HCT116 (cell line): ENCODE results near the gene TGFBRAP1. TPM values are rescaled to one million over a fixed set of nuclear protein-coding genes. Genes with fewer than 3 reads are reported as not detected.
A peak's percentile ranks its signal among the peaks of the same experiment; 100 is the strongest.

Experiments
- ATAC-seq: fragments of 200-7000 bp; cut with Tn5 transposase; 2 replicates; pipeline ENCODE4 v1.9.1; 2020; ENCODE audit warnings: mild to moderate bottlenecking, moderate library complexity
- BruUV-seq: library from RNA; stranded (reverse); fragments of 400-500 nt; replicated peaks from 2 replicates; lab custom pipeline; 2021; lab: Mats Ljungman, UMichigan
- CTCF ChIA-PET: fragments of 300-600 bp; sonication (Branson Sonifier 250); formaldehyde crosslinking; loops from one replicate; lab custom pipeline; 2021; ENCODE audit warnings: antibody characterized with exemption; lab: Charles Lee
- POLR2A ChIA-PET: fragments of 300-600, 350-600 bp; sonication (Branson Sonifier 250); formaldehyde crosslinking; loops from one replicate; lab custom pipeline; 2021; ENCODE audit warnings: antibody characterized with exemption; lab: Charles Lee
- RAD21 ChIA-PET, 2 experiments: fragments of 300-600 bp; sonication (Branson Sonifier 250); formaldehyde crosslinking; loops; one replicate each; lab custom pipeline; 2023; ENCODE audit warnings: low total read pairs in 2 of 2; ENCODE audit not compliant: uncharacterized antibody in 2 of 2, unreplicated experiment in 2 of 2, low non-redundant PET in 1 of 2; lab: Charles Lee
- DNase-seq: peaks from one replicate; pipeline ENCODE4 v3.0.0-alpha.2; 2010; ENCODE audit warnings: low read depth, low spot score
- H2AFZ ChIP-seq: fragments of 200-600 bp; shearing (Covaris generic), sonication (generic); 2 replicates; pipeline ENCODE4 v1.6.1; 2017; ENCODE audit warnings: low read depth, mixed run types, mixed read lengths, antibody characterized with exemption, low read length; ENCODE audit not compliant: poor library complexity, severe bottlenecking
- H3K27ac ChIP-seq: 2 replicates; pipeline ENCODE4 v1.5.1; 2012; ENCODE audit warnings: low read depth, low read length
- H3K27me3 ChIP-seq: fragments of 200-600 bp; sonication (generic); 2 replicates; pipeline ENCODE4 v1.6.1; 2016; ENCODE audit warnings: mixed run types, low read length, mixed read lengths; ENCODE audit not compliant: insufficient read depth
- H3K36me3 ChIP-seq, 2 experiments: fragments of 200-500 bp in 1 of 2; fragments of 200-600 bp in 1 of 2; sonication (Bioruptor generic) in 1 of 2; sonication (generic) in 1 of 2; 2 replicates each; pipeline versions ENCODE4 v1.5.1 to v1.6.1; 2014 to 2016; ENCODE audit warnings: low read length in 2 of 2, inconsistent platforms in 1 of 2, mixed read lengths in 1 of 2, mixed run types in 1 of 2; ENCODE audit not compliant: insufficient read depth in 2 of 2, control insufficient read depth in 1 of 2
- H3K4me1 ChIP-seq, 2 experiments: fragments of 200-600 bp in 1 of 2; sonication (generic) in 1 of 2; 2 replicates each; pipeline versions ENCODE4 v1.5.1 to v1.6.1; 2012 to 2017; ENCODE audit warnings: low read length in 2 of 2, inconsistent platforms in 1 of 2, mild to moderate bottlenecking in 1 of 2, mixed read lengths in 1 of 2, mixed run types in 1 of 2, moderate library complexity in 1 of 2; ENCODE audit not compliant: insufficient read depth in 2 of 2, control insufficient read depth in 1 of 2
- H3K4me2 ChIP-seq: fragments of 200-600 bp; sonication (generic); 2 replicates; pipeline ENCODE4 v1.6.1; 2017; ENCODE audit warnings: mixed run types, low read length, mixed read lengths
- H3K4me3 ChIP-seq, 2 experiments: fragments of 200-600 bp in 1 of 2; sonication (generic) in 1 of 2; replicated peaks in 1 of 2; 2 replicates each; pipeline ENCODE4 v1.5.1; 2011 to 2016; ENCODE audit warnings: low read length in 2 of 2, control low read depth in 1 of 2, low read depth in 1 of 2, mild to moderate bottlenecking in 1 of 2, mixed read lengths in 1 of 2, mixed run types in 1 of 2
- H3K79me2 ChIP-seq: fragments of 200-600 bp; sonication (generic); 2 replicates; pipeline ENCODE4 v1.6.1; 2017; ENCODE audit warnings: mild to moderate bottlenecking, mixed run types, low read length, moderate library complexity, mixed read lengths; ENCODE audit not compliant: insufficient read depth
- H3K9ac ChIP-seq: fragments of 200-600 bp; sonication (generic); 2 replicates; pipeline ENCODE4 v1.6.1; 2016; ENCODE audit warnings: low read length, mixed read lengths
- H3K9me2 ChIP-seq: fragments of 200-600 bp; sonication (generic), shearing (Covaris generic); 2 replicates; pipeline ENCODE4 v1.6.1; 2017; ENCODE audit warnings: mixed run types, mild to moderate bottlenecking, moderate library complexity; ENCODE audit not compliant: insufficient read depth
- H3K9me3 ChIP-seq, 2 experiments: fragments of 200-500 bp in 1 of 2; fragments of 200-600 bp in 1 of 2; sonication (Bioruptor generic) in 1 of 2; sonication (generic) in 1 of 2; 2 replicates each; pipeline ENCODE4 v1.6.1; 2014 to 2017; ENCODE audit warnings: low read length in 2 of 2, mixed read lengths in 2 of 2, inconsistent platforms in 1 of 2, low read depth in 1 of 2, mild to moderate bottlenecking in 1 of 2, mixed run types in 1 of 2, moderate library complexity in 1 of 2; ENCODE audit not compliant: control insufficient read depth in 1 of 2, insufficient read depth in 1 of 2
- H4K20me1 ChIP-seq: fragments of 200-600 bp; sonication (generic), shearing (Covaris generic); 2 replicates; pipeline ENCODE4 v1.6.1; 2017; ENCODE audit warnings: mixed run types, mild to moderate bottlenecking, moderate library complexity; ENCODE audit not compliant: insufficient read depth
- CBX3 ChIP-seq: IDR thresholded peaks from 2 replicates; pipeline ENCODE4 v1.6.1; 2012; ENCODE audit warnings: low read depth
- CEBPB ChIP-seq: IDR thresholded peaks from 2 replicates; pipeline ENCODE4 v1.6.1; 2012; ENCODE audit warnings: low read depth
- EGR1 ChIP-seq: IDR thresholded peaks from 2 replicates; pipeline ENCODE4 v1.6.1; 2012; ENCODE audit warnings: low read depth
- ELF1 ChIP-seq: IDR thresholded peaks from 2 replicates; pipeline ENCODE4 v1.6.1; 2012; ENCODE audit warnings: low read depth, borderline replicate concordance
- EZH2 ChIP-seq: fragments of 200-600 bp; sonication (generic); IDR thresholded peaks from 2 replicates; pipeline ENCODE4 v1.6.1; 2017; ENCODE audit warnings: antibody characterized with exemption, mixed run types
- FOSL1 ChIP-seq: IDR thresholded peaks from 2 replicates; pipeline ENCODE4 v1.6.1; 2012; ENCODE audit warnings: low read depth
- JUND ChIP-seq: IDR thresholded peaks from 2 replicates; pipeline ENCODE4 v1.6.1; 2012
- RAD21 ChIP-seq: IDR thresholded peaks from 2 replicates; pipeline ENCODE4 v1.6.1; 2012; ENCODE audit warnings: low read depth, mild to moderate bottlenecking
- SIN3A ChIP-seq: IDR thresholded peaks from 2 replicates; pipeline ENCODE4 v1.6.1; 2012; ENCODE audit warnings: low read depth
- SP1 ChIP-seq: IDR thresholded peaks from 2 replicates; pipeline ENCODE4 v1.6.1; 2012; ENCODE audit warnings: low read depth
- YY1 ChIP-seq: IDR thresholded peaks from 2 replicates; pipeline ENCODE4 v1.6.1; 2011; ENCODE audit warnings: low read length, low read depth, moderate library complexity, mild to moderate bottlenecking; ENCODE audit not compliant: insufficient replicate concordance; ENCODE audit errors: extremely low read depth
- ZFX ChIP-seq: fragments of 450-650 bp; IDR thresholded peaks from 2 replicates; pipeline ENCODE4 v1.6.1; 2017
- ZNF274 ChIP-seq: fragments of 200-500 bp; sonication (Bioruptor generic); IDR thresholded peaks from 2 replicates; pipeline ENCODE4 v1.6.1; 2014; ENCODE audit warnings: mild to moderate bottlenecking, low read depth, low read length, inconsistent platforms
- intact Hi-C: fragments of 100-400 bp; cut with micrococcal nuclease; formaldehyde crosslinking; loops from 2 replicates; pipeline ENCODE4 v1.10.0; 2022
- total RNA-seq: library from RNA; stranded (reverse); gene quantifications from one replicate; pipeline ENCODE4 v1.2.1, GENCODE V29; 2021; ENCODE audit not compliant: unreplicated experiment
- TF ChIP-seq, protein P1 (sequence below): IDR thresholded peaks from 2 replicates; pipeline ENCODE4 v1.6.1; 2012
- TF ChIP-seq, protein P2 (sequence below): IDR thresholded peaks from 2 replicates; pipeline ENCODE4 v1.6.1; 2011; ENCODE audit warnings: mild to moderate bottlenecking, low read length, moderate library complexity; ENCODE audit not compliant: insufficient replicate concordance; ENCODE audit errors: extremely low read depth
- TF ChIP-seq, protein P3 (sequence below), 3 experiments: fragments of 200-600 bp in 1 of 3; sonication (generic) in 1 of 3; IDR thresholded peaks in 2 of 3; conservative IDR thresholded peaks in 1 of 3; 2 replicates each; pipeline ENCODE4 v1.5.1; 2012 to 2017; ENCODE audit warnings: low read depth in 2 of 3, low read length in 2 of 3, antibody characterized with exemption in 1 of 3, borderline replicate concordance in 1 of 3, control low read depth in 1 of 3, mild to moderate bottlenecking in 1 of 3, mixed read lengths in 1 of 3, mixed run types in 1 of 3, moderate library complexity in 1 of 3; ENCODE audit not compliant: insufficient read depth in 1 of 3
- TF ChIP-seq, protein P4 (sequence below): IDR thresholded peaks from 2 replicates; pipeline ENCODE4 v1.6.1; 2012

Gene TGFBRAP1
- total RNA-seq, 1 experiment from 2014 or later, result 18.3 TPM

DNA sequence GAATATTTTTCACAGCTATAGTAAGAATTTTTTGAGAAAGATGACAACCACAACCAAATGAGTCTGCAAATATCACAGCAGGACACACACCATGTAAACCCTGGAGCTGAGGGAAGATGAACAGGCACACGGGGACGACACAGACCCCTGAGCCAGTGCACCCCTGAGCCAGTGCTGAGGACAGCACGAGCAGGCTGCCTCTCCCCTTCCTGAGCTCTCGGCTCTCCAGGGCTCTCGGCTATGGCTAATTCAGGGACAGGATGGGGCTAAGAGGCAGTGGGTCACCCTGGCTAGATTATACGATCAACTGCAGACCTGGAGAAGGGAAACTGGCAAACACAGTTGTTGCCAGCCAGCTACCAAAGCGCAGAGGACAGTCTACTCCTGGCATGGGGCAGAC lies 41.4 kb downstream of the TGFBRAP1 start:
- TF ChIP-seq EZH2, result no peak
- no peak for TF ChIP-seq SIN3A
- no peak for TF ChIP-seq ZFX
- no peak for TF ChIP-seq EGR1
- TF ChIP-seq CBX3, result no peak
- TF ChIP-seq ZNF274, result no peak
- TF ChIP-seq, protein P1, sequence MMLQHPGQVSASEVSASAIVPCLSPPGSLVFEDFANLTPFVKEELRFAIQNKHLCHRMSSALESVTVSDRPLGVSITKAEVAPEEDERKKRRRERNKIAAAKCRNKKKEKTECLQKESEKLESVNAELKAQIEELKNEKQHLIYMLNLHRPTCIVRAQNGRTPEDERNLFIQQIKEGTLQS, result no peak
- no peak for TF ChIP-seq SP1
- TF ChIP-seq, protein P2, sequence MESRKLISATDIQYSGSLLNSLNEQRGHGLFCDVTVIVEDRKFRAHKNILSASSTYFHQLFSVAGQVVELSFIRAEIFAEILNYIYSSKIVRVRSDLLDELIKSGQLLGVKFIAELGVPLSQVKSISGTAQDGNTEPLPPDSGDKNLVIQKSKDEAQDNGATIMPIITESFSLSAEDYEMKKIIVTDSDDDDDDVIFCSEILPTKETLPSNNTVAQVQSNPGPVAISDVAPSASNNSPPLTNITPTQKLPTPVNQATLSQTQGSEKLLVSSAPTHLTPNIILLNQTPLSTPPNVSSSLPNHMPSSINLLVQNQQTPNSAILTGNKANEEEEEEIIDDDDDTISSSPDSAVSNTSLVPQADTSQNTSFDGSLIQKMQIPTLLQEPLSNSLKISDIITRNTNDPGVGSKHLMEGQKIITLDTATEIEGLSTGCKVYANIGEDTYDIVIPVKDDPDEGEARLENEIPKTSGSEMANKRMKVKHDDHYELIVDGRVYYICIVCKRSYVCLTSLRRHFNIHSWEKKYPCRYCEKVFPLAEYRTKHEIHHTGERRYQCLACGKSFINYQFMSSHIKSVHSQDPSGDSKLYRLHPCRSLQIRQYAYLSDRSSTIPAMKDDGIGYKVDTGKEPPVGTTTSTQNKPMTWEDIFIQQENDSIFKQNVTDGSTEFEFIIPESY, result no peak
- TF ChIP-seq, protein P3, sequence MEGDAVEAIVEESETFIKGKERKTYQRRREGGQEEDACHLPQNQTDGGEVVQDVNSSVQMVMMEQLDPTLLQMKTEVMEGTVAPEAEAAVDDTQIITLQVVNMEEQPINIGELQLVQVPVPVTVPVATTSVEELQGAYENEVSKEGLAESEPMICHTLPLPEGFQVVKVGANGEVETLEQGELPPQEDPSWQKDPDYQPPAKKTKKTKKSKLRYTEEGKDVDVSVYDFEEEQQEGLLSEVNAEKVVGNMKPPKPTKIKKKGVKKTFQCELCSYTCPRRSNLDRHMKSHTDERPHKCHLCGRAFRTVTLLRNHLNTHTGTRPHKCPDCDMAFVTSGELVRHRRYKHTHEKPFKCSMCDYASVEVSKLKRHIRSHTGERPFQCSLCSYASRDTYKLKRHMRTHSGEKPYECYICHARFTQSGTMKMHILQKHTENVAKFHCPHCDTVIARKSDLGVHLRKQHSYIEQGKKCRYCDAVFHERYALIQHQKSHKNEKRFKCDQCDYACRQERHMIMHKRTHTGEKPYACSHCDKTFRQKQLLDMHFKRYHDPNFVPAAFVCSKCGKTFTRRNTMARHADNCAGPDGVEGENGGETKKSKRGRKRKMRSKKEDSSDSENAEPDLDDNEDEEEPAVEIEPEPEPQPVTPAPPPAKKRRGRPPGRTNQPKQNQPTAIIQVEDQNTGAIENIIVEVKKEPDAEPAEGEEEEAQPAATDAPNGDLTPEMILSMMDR (IDR thresholded peaks at IDR 0.05 in 2 of 3, conservative IDR thresholded peaks at IDR 0.05 in 1 of 3; ENCODE audit: borderline replicate concordance in 1 of 3, insufficient read depth in 1 of 3, low read depth in 2 of 3, low read length in 2 of 3), result no peak
- no peak for TF ChIP-seq JUND
- no peak for TF ChIP-seq RAD21
- TF ChIP-seq, protein P4, sequence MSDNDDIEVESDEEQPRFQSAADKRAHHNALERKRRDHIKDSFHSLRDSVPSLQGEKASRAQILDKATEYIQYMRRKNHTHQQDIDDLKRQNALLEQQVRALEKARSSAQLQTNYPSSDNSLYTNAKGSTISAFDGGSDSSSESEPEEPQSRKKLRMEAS, result no peak
- TF ChIP-seq CEBPB, result no peak
- TF ChIP-seq FOSL1, result no peak
- TF ChIP-seq ELF1, result no peak
- no peak for TF ChIP-seq YY1
- Histone ChIP-seq H3K4me1 (no peaks in the 10 kb centered on the region), H3K9me3 (no peaks in the 10 kb centered on the region), H3K4me3 (no peak overlapping the region), H3K79me2 (no peaks in the 10 kb centered on the region), H3K27me3 (no peaks in the 10 kb centered on the region), H3K4me2 (no peak overlapping the region), H3K9ac (no peak overlapping the region), H2AFZ (no peak overlapping the region), H3K36me3 (peaks cover 0 to 3% of the 10 kb centered on the region in 2 experiments; a peak in 2 of 4 replicates), H3K27ac (no peak overlapping the region), H3K9me2 (no peaks in the 10 kb centered on the region), H4K20me1 (no peaks in the 10 kb centered on the region)
- ChIA-PET POLR2A (no interaction called here), CTCF (interaction anchor here (1.0 to 2.1 kb wide), 3 partner anchors 40 to 233 kb away, joined by 3 to 8 read pairs (median 3); no protein-coding TSS in a partner anchor), RAD21 (interaction anchor here (1.5 to 1.6 kb wide), 2 partner anchors 233 kb away, joined by 4 to 6 read pairs; no protein-coding TSS in a partner anchor)
- DNase-seq (no peak), ATAC-seq (0 out of 2 replicates have a peak, but pooled peaks have one; percentile 22)
- BruUV-seq, result no TSS peak
- intact Hi-C loops, result loop anchor here (5.0 kb wide), 2 partner anchors 259 to 1294 kb away; no protein-coding TSS in a partner anchor
